Ishikawa (cell line): ENCODE data around the gene CAT.

Source experiments
- CEBPB ChIP-seq: IDR thresholded peaks from 2 replicates; pipeline ENCODE4 v1.6.1; 2012
- CREB1 ChIP-seq: IDR thresholded peaks from 2 replicates; pipeline ENCODE4 v1.6.1; 2012; ENCODE audit warnings: low read depth
- EP300 ChIP-seq: IDR thresholded peaks from 2 replicates; pipeline ENCODE4 v1.6.1; 2012; ENCODE audit warnings: borderline replicate concordance
- FOXM1 ChIP-seq: IDR thresholded peaks from 2 replicates; pipeline ENCODE4 v1.6.1; 2012; ENCODE audit warnings: low read depth, borderline replicate concordance
- NFIC ChIP-seq: IDR thresholded peaks from 2 replicates; pipeline ENCODE4 v1.6.1; 2012
- RAD21 ChIP-seq: IDR thresholded peaks from 2 replicates; pipeline ENCODE4 v1.6.1; 2012; ENCODE audit warnings: low read depth
- TAF1 ChIP-seq: IDR thresholded peaks from 2 replicates; pipeline ENCODE4 v1.6.1; 2012; ENCODE audit warnings: low read depth, mild to moderate bottlenecking
- TEAD4 ChIP-seq: IDR thresholded peaks from 2 replicates; pipeline ENCODE4 v1.6.1; 2012
- YY1 ChIP-seq: IDR thresholded peaks from 2 replicates; pipeline ENCODE4 v1.6.1; 2012; ENCODE audit warnings: low read depth
- TF ChIP-seq, protein P1 (sequence below): IDR thresholded peaks from 2 replicates; pipeline ENCODE4 v1.6.1; 2012
- TF ChIP-seq, protein P2 (sequence below): IDR thresholded peaks from 2 replicates; pipeline ENCODE4 v1.6.1; 2012
- TF ChIP-seq, protein P3 (sequence below): IDR thresholded peaks from 2 replicates; pipeline ENCODE4 v1.6.1; 2012; ENCODE audit warnings: low read depth, mild to moderate bottlenecking

DNA sequence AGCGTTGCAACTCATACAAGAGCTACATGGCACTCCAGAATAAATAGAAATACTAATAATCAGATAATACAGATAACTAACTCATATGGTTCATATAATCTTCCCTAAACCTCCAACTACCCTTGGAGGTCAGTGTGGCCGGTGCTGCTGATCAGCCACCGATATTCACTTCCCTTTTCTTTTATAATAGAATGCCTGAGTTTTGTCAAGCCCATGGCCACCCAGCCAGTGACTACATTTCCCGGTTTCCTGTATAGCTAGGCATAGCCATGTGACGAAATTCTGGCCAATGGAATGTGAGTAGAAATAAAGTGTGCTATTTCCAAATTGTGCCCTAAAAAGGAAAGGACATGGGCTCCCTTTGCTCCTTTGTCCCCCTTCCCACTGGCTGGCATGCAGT lies 5.9 kb upstream of the CAT start:
- no peak for TF ChIP-seq CEBPB
- no peak for TF ChIP-seq EP300
- no peak for TF ChIP-seq TAF1
- TF ChIP-seq, protein P1, sequence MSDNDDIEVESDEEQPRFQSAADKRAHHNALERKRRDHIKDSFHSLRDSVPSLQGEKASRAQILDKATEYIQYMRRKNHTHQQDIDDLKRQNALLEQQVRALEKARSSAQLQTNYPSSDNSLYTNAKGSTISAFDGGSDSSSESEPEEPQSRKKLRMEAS = no peak
- no peak for TF ChIP-seq YY1
- no peak for TF ChIP-seq RAD21
- TF ChIP-seq, protein P2, sequence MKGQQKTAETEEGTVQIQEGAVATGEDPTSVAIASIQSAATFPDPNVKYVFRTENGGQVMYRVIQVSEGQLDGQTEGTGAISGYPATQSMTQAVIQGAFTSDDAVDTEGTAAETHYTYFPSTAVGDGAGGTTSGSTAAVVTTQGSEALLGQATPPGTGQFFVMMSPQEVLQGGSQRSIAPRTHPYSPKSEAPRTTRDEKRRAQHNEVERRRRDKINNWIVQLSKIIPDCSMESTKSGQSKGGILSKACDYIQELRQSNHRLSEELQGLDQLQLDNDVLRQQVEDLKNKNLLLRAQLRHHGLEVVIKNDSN = peak; percentile 41; the same call in 1 of the 2 replicates
- TF ChIP-seq, protein P3, sequence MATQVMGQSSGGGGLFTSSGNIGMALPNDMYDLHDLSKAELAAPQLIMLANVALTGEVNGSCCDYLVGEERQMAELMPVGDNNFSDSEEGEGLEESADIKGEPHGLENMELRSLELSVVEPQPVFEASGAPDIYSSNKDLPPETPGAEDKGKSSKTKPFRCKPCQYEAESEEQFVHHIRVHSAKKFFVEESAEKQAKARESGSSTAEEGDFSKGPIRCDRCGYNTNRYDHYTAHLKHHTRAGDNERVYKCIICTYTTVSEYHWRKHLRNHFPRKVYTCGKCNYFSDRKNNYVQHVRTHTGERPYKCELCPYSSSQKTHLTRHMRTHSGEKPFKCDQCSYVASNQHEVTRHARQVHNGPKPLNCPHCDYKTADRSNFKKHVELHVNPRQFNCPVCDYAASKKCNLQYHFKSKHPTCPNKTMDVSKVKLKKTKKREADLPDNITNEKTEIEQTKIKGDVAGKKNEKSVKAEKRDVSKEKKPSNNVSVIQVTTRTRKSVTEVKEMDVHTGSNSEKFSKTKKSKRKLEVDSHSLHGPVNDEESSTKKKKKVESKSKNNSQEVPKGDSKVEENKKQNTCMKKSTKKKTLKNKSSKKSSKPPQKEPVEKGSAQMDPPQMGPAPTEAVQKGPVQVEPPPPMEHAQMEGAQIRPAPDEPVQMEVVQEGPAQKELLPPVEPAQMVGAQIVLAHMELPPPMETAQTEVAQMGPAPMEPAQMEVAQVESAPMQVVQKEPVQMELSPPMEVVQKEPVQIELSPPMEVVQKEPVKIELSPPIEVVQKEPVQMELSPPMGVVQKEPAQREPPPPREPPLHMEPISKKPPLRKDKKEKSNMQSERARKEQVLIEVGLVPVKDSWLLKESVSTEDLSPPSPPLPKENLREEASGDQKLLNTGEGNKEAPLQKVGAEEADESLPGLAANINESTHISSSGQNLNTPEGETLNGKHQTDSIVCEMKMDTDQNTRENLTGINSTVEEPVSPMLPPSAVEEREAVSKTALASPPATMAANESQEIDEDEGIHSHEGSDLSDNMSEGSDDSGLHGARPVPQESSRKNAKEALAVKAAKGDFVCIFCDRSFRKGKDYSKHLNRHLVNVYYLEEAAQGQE = no peak
- no peak for TF ChIP-seq CREB1
- no peak for TF ChIP-seq FOXM1
- no peak for TF ChIP-seq NFIC
- no peak for TF ChIP-seq TEAD4
